OCI-LY7 (cell line): Measurements from ENCODE around the gene FA2H. TPM values are rescaled to one million over a fixed set of nuclear protein-coding genes. Genes with fewer than 3 reads are reported as not detected.

Experiments
- BruUV-seq: library from RNA; stranded (reverse); fragments of 400-500 nt; replicated peaks from 2 replicates; lab custom pipeline; 2021; lab: Mats Ljungman, UMichigan
- CTCF ChIA-PET: fragments of 300-600 bp; sonication (Branson Sonifier 250); formaldehyde crosslinking; loops from one replicate; lab custom pipeline; 2022; ENCODE audit warnings: antibody characterized with exemption; ENCODE audit not compliant: unreplicated experiment; lab: Charles Lee
- POLR2A ChIA-PET: fragments of 300-600 bp; sonication (Branson Sonifier 250); formaldehyde crosslinking; loops from one replicate; lab custom pipeline; 2022; ENCODE audit warnings: antibody characterized with exemption; lab: Charles Lee
- DNase-seq: peaks from one replicate; pipeline ENCODE4 v3.0.0-alpha.2; 2015; ENCODE audit warnings: low spot score
- H2AFZ ChIP-seq: fragments of 200-600 bp; sonication (generic), shearing (Covaris generic); 2 replicates; pipeline ENCODE4 v1.6.1; 2014; ENCODE audit warnings: mild to moderate bottlenecking, antibody characterized with exemption, low read length, moderate library complexity
- H3K27ac ChIP-seq: fragments of 200-600 bp; sonication (generic); 2 replicates; pipeline ENCODE4 v1.5.1; 2014; ENCODE audit warnings: mixed run types, low read depth, mild to moderate bottlenecking, moderate library complexity, low read length, inconsistent platforms; ENCODE audit not compliant: poor library complexity, severe bottlenecking
- H3K36me3 ChIP-seq: fragments of 200-600 bp; sonication (generic); 2 replicates; pipeline ENCODE4 v1.6.1; 2014; ENCODE audit warnings: mild to moderate bottlenecking, antibody characterized with exemption, low read length, moderate library complexity, mixed read lengths; ENCODE audit not compliant: insufficient read depth
- H3K4me1 ChIP-seq: fragments of 200-600 bp; sonication (generic); 2 replicates; pipeline ENCODE4 v1.5.1; 2014; ENCODE audit warnings: mild to moderate bottlenecking, low read length; ENCODE audit not compliant: insufficient read depth, poor library complexity, severe bottlenecking
- H3K4me2 ChIP-seq: fragments of 200-600 bp; sonication (generic); 2 replicates; pipeline ENCODE4 v1.6.1; 2014; ENCODE audit warnings: mild to moderate bottlenecking, low read length
- H3K4me3 ChIP-seq: fragments of 200-600 bp; sonication (generic); 2 replicates; pipeline ENCODE4 v1.5.1; 2014; ENCODE audit warnings: mild to moderate bottlenecking, low read depth, low read length; ENCODE audit not compliant: poor library complexity, severe bottlenecking
- H3K79me2 ChIP-seq: fragments of 200-600 bp; sonication (generic); 2 replicates; pipeline ENCODE4 v1.6.1; 2016; ENCODE audit warnings: low read depth, mild to moderate bottlenecking, low read length, moderate library complexity, mixed read lengths; ENCODE audit not compliant: insufficient read depth
- H3K9me2 ChIP-seq: fragments of 200-600 bp; sonication (generic); 2 replicates; pipeline ENCODE4 v1.6.1; 2016; ENCODE audit warnings: mild to moderate bottlenecking, low read length, mixed read lengths; ENCODE audit not compliant: insufficient read depth
- H3K9me3 ChIP-seq: fragments of 200-600 bp; sonication (generic); 2 replicates; pipeline ENCODE4 v1.6.1; 2014; ENCODE audit warnings: mild to moderate bottlenecking, mixed run types, low read length, mixed read lengths
- H4K20me1 ChIP-seq: fragments of 200-600 bp; sonication (generic); 2 replicates; pipeline ENCODE4 v1.6.1; 2014; ENCODE audit warnings: mild to moderate bottlenecking, antibody characterized with exemption, low read length, moderate library complexity, mixed read lengths; ENCODE audit not compliant: insufficient read depth
- CTCF ChIP-seq: fragments of 200-600 bp; sonication (generic); conservative IDR thresholded peaks from 2 replicates; pipeline ENCODE4 v1.5.1; 2014; ENCODE audit warnings: mild to moderate bottlenecking, antibody characterized with exemption, low read length, moderate library complexity, mixed read lengths
- EZH2phosphoT487 ChIP-seq: fragments of 200-600 bp; sonication (generic); IDR thresholded peaks from 2 replicates; pipeline ENCODE4 v1.6.1; 2018; ENCODE audit warnings: low read depth, borderline replicate concordance, mild to moderate bottlenecking, mixed run types, antibody characterized with exemption, low read length, moderate library complexity, mixed read lengths
- intact Hi-C: fragments of 100-400 bp; cut with micrococcal nuclease; formaldehyde crosslinking; loops from one replicate; pipeline ENCODE4 v1.10.0; 2022; ENCODE audit not compliant: unreplicated experiment
- total RNA-seq, 2 experiments: library from RNA; depleted of rRNA in 1 of 2; stranded (reverse); fragments of >200 nt in 1 of 2; shearing (Covaris generic) in 1 of 2; gene quantifications; 2 replicates each; pipeline ENCODE4 v1.2.3, GENCODE V29; 2014 to 2022

FA2H gene
- total RNA-seq, 2 experiments from 2014 or later = 0.73 to 4.7 TPM

- intact Hi-C loops = no loop called here
- no peak for DNase-seq
- no peaks in the 10 kb centered on the region for H4K20me1 ChIP-seq
- no peak overlapping the region for H3K27ac ChIP-seq
- H3K4me3 ChIP-seq = no peak overlapping the region
- ChIA-PET POLR2A (no interaction called here), CTCF (no interaction called here)
- TF ChIP-seq EZH2phosphoT487 (no peak), CTCF (no peak)
- H3K4me1 ChIP-seq = no peaks in the 10 kb centered on the region
- no peaks in the 10 kb centered on the region for H3K9me2 ChIP-seq
- no peaks in the 10 kb centered on the region for H3K9me3 ChIP-seq
- no peaks in the 10 kb centered on the region for H3K79me2 ChIP-seq
- no TSS peak for BruUV-seq
- no peak overlapping the region for H2AFZ ChIP-seq
- H3K36me3 ChIP-seq = no peaks in the 10 kb centered on the region
- H3K4me2 ChIP-seq = no peak overlapping the region
Observed at GRCh38 chr16:74743045-74743667, 31.5 kb downstream of the FA2H start.

- H3K79me2 ChIP-seq = no peaks in the 10 kb centered on the region
- no peak for DNase-seq
- H3K27ac ChIP-seq = no peak overlapping the region
- H3K9me2 ChIP-seq = no peaks in the 10 kb centered on the region
- TF ChIP-seq CTCF (no peak), EZH2phosphoT487 (no peak)
- no peak overlapping the region for H3K4me2 ChIP-seq
- CTCF ChIA-PET = no interaction called here
- POLR2A ChIA-PET = no interaction called here
- intact Hi-C loops = no loop called here
- no TSS peak for BruUV-seq
- H3K36me3 ChIP-seq = no peaks in the 10 kb centered on the region
- H3K4me1 ChIP-seq = no peaks in the 10 kb centered on the region
- H3K9me3 ChIP-seq = no peaks in the 10 kb centered on the region
- no peaks in the 10 kb centered on the region for H4K20me1 ChIP-seq
- H3K4me3 ChIP-seq = no peak overlapping the region
- H2AFZ ChIP-seq = no peak overlapping the region
Observed at GRCh38 chr16:74742051-74742481, 32.6 kb downstream of the FA2H start.

- no peaks in the 10 kb centered on the region for H3K4me1 ChIP-seq
- DNase-seq = no peak
- no peaks in the 10 kb centered on the region for H3K9me2 ChIP-seq
- no peak overlapping the region for H2AFZ ChIP-seq
- no peak overlapping the region for H3K4me3 ChIP-seq
- H3K9me3 ChIP-seq = no peaks in the 10 kb centered on the region
- POLR2A ChIA-PET = no interaction called here
- H3K4me2 ChIP-seq = no peak overlapping the region
- BruUV-seq = no TSS peak
- no peak overlapping the region for H3K27ac ChIP-seq
- CTCF ChIA-PET = no interaction called here
- no peaks in the 10 kb centered on the region for H3K79me2 ChIP-seq
- TF ChIP-seq CTCF (no peak), EZH2phosphoT487 (no peak)
- H3K36me3 ChIP-seq = no peaks in the 10 kb centered on the region
- intact Hi-C loops = no loop called here
- H4K20me1 ChIP-seq = no peaks in the 10 kb centered on the region
Observed at GRCh38 chr16:74740795-74741304, 33.8 kb downstream of the FA2H start.
